Ramos (cell line): ENCODE results near the gene SMDT1.
"Not testable (repeated sequence)": the region's sequence is repeated elsewhere in the genome, so short reads cannot be mapped to it uniquely, and the experiment has no call there.

Experiments used
- in situ Hi-C: fragments of 300-500 bp; cut with MboI; formaldehyde crosslinking; loops from one replicate; pipeline ENCODE4 v1.14.3; 2022; ENCODE audit warnings: low sequenced_read_pairs; ENCODE audit not compliant: unreplicated experiment

SMDT1 gene

DNA sequence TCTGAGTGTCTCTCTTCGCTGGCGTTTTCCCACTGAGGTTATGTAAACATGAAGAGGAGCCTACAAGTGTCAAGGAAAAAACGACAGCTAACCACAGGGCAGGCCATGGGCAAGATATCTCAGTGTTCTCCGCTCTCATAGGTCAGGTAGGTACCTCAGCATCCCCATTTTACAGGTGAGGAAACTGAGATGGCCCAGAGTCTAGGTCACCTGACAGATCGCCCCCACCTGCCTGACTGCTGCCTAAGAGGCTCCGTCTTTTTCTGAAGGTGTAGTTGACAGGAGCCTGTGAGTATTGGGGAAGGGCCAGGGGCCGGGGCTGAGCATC lies 11.9 kb downstream of the SMDT1 start:
- in situ Hi-C loops, result loop anchor here (25.0 kb wide), 1 partner anchor 279 kb away; the partner anchor contains the start of gene CCDC134

DNA sequence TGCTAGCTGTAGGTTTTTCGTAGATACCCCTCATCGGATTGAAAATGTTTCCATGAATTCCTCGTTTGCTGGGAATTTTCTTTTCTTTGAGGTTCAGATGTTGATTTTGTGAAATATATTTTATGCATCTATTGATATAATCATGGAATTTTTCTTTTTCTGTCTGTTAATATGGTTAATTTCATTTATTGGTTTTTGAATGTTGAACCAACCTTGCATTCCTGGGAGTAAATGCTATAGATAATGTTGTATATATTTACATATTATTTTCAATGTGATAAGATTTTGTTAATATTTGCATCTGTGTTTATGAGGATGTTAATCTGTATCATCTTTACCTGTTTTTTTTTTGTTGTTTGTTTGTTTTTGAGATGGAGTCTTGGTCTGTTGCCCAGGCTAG lies 21.7 kb downstream of the SMDT1 start:
- in situ Hi-C loops, result no loop called here

DNA sequence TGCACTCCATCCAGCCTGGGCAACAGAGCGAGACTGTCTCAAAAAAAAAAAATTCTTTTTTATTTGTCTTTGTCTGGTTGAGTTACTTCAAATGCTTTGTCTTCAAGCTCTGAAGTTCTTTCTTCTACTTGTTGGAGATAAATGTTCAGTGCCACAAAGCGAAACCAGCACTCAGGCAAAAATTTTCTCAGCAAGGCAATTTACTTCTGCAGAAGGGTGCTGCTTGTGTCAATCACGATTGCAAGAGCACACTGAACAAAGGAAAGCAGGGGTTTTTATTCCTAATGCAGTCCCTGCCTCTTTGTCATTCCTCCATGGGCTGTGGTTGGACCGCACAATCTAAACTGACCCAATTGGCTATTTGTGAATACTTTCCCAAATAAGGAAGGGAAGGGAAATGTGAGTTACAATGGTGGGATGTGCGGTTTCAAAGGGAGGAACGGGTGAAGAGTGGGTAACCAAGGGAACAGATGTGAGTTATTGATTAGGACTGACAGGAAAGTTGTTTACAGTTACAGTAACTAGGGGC lies 24.9 kb downstream of the SMDT1 start:
- in situ Hi-C loops, result not testable (repeated sequence)

DNA sequence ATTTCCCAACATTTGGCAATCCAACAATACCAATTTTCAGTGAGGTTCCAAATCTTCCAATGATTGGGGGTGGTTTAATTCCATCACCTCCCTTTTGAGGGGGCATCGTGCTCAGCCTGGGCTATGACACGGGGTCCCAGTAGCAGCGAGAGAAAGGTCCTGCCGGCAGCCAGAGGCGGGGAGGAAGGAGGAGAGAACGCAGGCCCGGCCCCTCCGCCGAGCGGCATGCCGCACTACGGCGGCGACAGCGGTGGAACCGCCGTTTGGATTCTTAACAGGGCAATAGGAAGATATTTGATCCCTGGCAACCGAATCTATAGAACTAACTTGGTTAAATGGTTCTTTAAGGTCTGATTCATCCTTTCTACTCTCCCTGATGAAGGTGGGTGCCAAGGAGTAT lies 29.3 kb downstream of the SMDT1 start:
- in situ Hi-C loops, result no loop called here

DNA sequence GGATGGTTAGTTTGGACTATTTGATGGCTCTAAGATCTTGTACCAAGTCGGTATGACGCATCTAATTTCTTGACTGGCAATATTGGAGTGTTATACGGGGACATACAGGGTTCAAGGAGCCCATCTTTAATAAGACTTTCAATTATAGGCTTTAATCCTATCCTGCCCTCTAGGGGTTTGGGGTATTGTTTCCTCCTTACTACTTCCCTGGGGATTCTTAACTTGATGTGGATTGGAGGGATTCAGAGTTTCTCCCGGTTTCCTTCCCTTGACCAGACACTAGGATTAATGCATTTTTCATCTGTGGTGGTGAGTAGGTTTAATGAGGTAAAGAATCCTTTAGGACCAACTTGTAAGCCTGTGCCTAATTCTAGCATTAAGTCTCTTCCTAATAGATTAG lies 32.3 kb downstream of the SMDT1 start:
- in situ Hi-C loops, result loop anchor here (10.0 kb wide), 1 partner anchor 147 kb away; the partner anchor contains the start of gene SEPTIN3

DNA sequence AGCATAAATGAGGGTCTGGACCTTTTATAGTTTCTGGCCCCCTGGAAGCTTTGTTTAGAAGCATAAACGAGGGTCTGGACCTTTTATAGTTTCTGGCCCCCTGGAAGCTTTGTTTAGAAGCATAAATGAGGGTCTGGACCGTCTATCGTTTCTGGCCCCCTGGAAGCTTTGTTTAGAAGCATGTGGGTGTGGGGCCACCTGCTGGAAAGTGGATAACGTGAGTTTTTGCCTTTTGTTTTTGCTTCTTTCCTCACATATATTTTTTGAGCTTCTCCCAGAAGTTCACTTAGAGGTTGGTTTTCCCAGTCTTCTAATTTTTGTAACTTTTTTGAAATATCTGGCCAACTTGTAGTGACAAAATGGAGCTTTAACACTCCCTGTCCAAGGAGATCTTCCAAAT lies 33.3 kb downstream of the SMDT1 start:
- in situ Hi-C loops, result loop anchor here (10.0 kb wide), 1 partner anchor 148 kb away; the partner anchor contains the start of gene SEPTIN3

DNA sequence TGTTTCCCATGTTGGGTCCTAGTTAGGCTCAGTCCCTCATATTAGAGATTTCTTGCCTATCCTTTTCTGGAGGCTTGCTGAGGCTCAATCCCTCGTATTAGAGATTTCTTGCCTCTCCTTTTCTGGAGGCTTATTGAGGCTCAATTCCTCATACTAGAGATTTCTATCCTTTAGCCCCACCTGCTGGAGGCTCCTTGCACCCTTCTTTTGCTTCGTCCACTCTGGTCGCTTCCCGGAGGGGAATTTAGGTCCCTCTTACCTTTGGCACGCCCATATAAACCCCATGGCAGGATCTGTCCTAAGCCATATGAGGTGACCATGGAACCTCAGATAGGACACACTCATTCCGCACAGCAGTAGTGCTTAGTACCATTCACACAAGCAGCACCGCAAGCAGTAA lies 35.2 kb downstream of the SMDT1 start:
- in situ Hi-C loops, result loop anchor here (10.0 kb wide), 1 partner anchor 150 kb away; the partner anchor contains the start of gene SEPTIN3

DNA sequence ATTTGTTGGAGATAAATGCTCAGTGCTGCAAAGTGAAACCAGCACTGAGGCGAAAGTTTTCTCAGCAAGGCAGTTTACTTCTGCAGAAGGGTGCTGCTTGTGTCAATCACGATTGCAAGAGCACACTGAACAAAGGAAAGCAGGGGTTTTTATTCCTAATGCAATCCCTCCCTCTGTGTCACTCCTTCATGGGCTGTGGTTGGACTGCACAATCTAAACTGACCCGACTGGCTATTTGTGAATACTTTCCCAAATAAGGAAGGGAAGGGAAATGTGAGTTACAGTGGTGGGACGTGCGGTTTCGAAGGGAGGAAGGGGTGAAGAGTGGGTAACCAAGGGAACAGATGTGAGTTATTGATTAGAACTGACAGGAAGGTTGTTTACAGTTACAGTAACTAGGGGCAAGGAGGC lies 35.9 kb downstream of the SMDT1 start:
- in situ Hi-C loops, result loop anchor here (10.0 kb wide), 1 partner anchor 151 kb away; the partner anchor contains the start of gene SEPTIN3

DNA sequence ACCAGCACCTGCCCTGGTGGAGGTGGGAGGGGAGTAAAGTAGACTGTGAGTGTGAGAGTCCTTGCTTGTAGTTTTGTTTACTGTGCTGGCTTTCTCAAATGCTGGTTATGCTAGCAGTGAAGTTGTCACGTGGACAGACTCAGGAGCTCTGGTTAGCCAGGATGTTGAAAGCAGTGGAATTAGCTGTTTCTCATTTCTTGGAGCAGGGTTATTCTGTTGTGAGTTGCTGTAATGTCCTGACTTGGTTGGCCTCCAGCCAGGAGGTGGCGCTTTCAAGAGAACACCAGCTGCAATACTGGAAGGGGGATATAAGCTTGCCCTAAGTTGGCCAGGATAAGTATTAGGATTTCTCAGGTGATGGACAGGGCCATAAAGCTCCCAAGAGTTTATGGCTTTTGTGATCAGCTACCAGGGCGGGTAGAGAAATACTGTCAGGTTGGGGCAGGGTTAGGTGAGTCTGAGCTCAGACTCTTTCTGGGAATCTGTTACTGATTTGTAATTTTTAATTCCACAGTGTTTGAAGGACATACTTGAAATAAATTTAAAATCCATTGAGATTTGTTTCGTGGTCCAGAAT lies 37.4 kb downstream of the SMDT1 start:
- in situ Hi-C loops, result loop anchor here (10.0 kb wide), 1 partner anchor 152 kb away; the partner anchor contains the start of gene SEPTIN3

DNA sequence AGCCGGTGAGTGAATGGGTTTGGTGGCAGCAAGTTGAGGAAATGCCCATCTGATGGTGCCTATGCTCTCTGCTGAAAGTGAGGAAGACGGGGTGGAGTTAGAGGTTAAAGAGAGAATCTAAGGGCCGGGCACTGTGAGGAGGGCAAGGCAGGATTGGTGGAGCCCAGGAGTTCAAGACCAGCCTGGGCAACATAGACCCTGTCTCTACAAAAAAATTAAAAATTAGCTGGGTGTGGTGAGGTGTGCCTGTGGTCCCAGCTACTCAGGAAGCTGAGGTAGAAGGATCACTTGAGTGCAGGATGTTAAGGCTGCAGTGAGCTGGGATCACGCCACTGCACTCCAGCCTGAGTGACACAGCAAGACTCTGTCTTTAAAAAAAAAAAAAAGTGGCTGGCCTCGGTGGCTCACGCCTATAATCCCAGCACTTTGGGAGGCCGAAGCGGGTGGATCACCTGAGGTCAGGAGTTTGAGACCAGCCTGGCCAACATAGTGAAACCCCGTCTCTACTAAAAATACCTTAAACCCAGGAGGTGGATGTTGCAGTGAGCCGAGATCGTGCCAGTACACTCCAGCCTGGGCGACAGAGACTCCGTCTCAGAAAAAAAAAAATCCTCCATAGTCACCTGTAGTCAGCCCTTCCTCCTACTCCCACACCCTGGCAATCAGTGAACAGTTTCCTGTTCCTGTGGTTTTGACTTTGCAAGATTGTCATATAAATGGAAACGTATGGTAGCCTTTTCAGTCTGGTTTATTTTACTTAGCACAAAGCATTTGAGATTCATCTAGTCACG lies 40.9 kb downstream of the SMDT1 start:
- in situ Hi-C loops, result not testable (repeated sequence)

DNA sequence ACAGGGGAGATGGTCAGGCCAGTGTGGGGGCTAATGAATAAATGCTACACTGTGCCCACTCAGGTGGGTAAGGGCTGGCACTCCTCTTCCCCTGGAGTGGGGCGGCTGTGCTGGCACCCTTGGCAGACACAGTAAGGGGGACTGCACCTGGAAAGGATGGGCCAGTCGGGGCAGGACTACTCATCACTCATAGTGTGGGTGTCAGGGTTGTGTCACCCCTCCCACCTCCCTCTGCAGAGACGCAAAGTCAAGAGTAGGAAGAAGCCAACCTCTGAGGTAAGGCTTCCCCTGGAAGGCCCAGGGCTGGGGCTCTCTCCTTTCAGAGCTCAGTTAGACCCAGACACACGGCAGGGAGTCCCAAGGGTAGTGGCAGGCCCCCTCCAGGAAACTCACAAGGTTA lies 44.0 kb downstream of the SMDT1 start:
- in situ Hi-C loops, result not testable (repeated sequence)

DNA sequence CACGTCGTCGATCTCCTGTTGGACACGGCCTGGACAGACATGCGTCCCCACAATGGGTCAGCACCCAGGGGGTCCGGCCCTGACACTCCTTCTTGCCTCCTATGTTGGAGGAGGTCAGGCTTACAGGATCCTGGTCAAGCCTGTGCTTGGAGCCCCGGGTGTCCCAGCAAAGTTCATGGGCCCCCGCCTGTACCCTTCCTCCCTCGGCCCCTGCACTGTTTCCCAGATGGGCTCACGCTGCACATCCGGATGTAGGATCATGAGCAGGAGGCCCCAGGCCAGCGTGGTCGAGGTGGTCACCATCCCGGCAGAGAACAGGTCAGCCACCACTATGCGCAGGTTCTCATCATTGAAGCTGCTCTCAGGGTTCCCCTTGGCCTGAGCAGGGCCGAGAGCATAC lies 48.1 kb downstream of the SMDT1 start:
- in situ Hi-C loops, result no loop called here

DNA sequence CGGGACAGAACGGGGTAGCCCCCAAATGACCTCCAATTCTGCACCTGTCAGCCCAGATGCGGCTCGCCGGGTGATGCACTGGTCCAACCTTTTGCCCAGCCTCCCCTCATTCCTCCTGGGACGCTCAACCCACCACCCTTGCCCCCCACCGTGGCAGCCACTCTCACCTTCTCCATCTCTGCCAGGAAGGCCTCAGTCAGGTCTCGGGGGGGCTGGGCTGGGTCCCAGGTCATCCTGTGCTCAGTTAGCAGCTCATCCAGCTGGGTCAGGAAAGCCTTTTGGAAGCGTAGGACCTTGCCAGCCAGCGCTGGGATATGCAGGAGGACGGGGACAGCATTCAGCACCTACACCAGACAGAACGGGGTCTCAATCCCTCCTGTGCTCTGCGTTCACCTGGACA lies 48.5 kb downstream of the SMDT1 start:
- in situ Hi-C loops, result not testable (repeated sequence)

DNA sequence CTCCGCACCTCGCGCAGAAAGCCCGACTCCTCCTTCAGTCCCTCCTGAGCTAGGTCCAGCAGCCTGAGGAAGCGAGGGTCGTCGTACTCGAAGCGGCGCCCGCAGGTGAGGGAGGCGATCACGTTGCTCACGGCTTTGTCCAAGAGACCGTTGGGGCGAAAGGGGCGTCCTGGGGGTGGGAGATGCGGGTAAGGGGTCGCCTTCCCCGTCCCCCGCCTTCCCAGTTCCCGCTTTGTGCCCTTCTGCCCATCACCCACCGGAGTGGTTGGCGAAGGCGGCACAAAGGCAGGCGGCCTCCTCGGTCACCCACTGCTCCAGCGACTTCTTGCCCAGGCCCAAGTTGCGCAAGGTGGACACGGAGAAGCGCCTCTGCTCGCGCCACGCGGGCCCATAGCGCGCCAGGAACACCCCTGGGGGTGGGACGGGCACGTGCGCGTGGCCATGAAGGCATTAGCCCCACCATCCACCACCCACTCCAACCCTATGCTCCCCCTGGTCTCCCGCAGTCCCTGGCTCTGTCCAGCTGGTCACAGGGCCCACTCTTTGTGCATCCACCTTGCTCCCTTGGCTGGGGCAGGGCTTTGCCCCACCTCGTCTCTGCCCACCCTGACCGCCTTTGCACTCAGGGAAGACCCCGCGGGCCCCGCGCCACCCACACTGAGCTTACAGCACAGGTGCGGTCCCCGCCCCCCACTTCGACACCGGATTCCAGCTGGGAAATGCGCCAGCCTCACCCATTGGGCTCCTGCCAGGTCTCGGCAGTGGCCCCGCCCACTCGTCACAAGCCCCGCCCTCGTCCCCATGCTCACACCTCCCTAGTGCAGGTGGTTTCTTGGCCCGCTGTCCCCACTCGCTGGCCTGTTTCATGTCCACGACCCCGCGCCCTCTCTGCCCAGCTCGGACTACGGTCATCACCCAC lies 49.5 kb downstream of the SMDT1 start:
- in situ Hi-C loops, result not testable (repeated sequence)

DNA sequence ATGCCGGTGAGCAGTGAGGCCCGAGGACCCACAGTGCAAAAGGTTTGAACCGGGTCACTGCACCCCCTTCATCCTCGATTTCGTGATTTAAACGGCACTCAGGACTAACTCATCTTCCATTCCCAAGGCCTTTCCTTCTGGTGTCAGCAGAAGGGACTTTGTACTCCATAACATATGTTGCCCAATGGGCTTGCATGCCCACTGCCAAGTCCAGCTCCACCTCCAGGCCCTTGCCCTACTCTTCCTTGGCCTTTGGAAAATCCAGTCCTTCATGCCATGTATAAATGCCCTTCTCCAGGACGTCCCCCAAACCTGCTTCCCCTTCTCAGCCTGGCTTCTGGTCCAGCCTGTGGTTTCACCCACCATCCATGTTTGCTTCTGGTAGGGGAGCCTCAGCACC lies 50.7 kb downstream of the SMDT1 start:
- in situ Hi-C loops, result not testable (repeated sequence)

DNA sequence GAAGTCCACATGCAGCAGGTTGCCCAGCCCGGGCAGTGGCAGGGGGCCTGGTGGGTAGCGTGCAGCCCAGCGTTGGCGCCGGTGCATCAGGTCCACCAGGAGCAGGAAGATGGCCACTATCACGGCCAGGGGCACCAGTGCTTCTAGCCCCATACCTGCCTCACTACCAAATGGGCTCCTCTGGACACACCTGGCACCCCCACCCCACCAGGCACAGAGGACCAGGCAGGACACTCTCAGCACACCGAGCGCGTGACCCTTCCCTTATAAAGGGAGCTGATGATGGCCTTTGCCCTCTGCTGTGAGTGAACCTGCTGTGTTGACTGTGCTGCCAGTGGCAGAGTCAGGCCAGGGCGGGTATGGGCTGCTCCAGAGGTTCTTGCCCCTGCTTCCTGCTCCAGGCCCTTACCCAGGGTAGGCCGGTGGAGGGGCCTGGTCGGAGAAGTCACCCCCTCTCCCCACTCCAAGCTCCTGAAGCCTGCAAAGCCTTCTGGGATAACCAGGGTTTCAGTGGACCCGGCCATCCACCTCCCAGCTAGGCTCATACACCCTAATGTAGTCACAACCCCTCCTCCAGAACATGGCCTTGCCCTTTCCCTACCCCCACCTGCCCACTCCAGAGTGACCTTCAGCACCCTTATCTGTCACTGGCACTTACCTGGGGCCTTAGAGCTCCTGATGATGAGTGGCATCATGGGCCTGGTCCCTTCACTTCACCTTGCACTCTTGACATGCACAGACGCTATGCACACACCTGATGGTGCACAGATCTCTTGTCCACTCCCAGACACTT lies 51.3 kb downstream of the SMDT1 start, which contains the start of gene CYP2D6:
TSS of gene CYP2D6 (minus strand) at position 172 of the 793 bp plus-strand sequence. CDS start at position 153, 19 bp downstream.
- in situ Hi-C loops, result not testable (repeated sequence)

DNA sequence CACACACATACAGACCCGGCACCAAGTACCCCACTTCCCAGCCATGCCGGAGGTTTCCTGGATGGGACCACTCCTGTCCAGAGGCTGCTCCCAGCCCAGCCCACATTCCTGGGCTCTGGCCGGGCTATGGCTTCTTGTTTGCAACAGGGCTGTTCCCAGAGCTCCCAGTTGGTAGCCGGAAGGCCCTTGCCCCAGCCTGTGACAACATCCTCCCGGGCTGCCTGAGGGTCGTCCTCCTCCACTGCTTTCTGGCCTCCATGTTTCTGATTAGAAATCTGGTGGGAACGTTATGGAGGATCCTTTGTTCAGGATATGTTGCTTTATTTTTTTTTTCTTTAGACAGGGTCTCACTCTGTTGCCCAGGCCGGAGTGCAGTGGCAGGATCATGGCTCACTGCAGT lies 52.1 kb downstream of the SMDT1 start:
- in situ Hi-C loops, result no loop called here

DNA sequence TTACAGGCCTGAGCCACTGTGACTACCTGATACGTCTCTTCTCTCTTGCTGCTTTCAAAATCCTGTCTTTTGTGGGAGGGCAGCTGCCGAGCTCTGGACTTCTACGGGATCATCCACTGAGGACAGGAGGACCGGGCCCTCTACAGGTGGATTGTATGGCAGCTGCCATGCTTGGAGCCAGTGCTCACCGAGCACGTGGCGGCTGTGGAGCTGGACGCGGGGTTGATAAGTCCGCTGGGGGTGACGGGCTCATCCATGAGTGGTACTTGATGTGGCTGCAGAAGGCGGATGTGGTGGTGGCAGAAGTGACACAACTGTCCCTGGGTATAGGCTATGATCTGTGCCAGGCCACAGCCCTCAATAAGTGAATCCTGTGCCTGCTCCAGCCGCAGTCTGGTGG lies 53.0 kb downstream of the SMDT1 start:
- in situ Hi-C loops, result no loop called here
